Mucosa of stomach (tissue), 1 donor: Measurements from ENCODE around the gene SAXO2.
"Not testable (repeated sequence)": the region's sequence is repeated elsewhere in the genome, so short reads cannot be mapped to it uniquely, and the experiment has no call there.

Source experiments
- H3K27me3 ChIP-seq: one replicate; pipeline ENCODE4 v1.7.0; 2013; ENCODE audit warnings: mild to moderate bottlenecking, low read length; ENCODE audit not compliant: control insufficient read depth, insufficient read depth
- H3K36me3 ChIP-seq: one replicate; pipeline ENCODE4 v1.7.0; 2013; ENCODE audit warnings: low read length; ENCODE audit not compliant: control insufficient read depth, insufficient read depth
- H3K4me1 ChIP-seq: one replicate; pipeline ENCODE4 v1.7.0; 2013; ENCODE audit warnings: mild to moderate bottlenecking, low read length; ENCODE audit not compliant: control insufficient read depth, insufficient read depth
- H3K4me3 ChIP-seq: one replicate; pipeline ENCODE4 v1.7.0; 2013; ENCODE audit warnings: low read length
- H3K9ac ChIP-seq: one replicate; pipeline ENCODE4 v1.7.0; 2013; ENCODE audit warnings: mild to moderate bottlenecking, low read length, moderate library complexity
- H3K9me3 ChIP-seq: one replicate; pipeline ENCODE4 v1.7.0; 2013; ENCODE audit warnings: mild to moderate bottlenecking, low read length, moderate library complexity; ENCODE audit not compliant: control insufficient read depth
- donor health status: Pancreatic carcinoma.

SAXO2 gene

DNA sequence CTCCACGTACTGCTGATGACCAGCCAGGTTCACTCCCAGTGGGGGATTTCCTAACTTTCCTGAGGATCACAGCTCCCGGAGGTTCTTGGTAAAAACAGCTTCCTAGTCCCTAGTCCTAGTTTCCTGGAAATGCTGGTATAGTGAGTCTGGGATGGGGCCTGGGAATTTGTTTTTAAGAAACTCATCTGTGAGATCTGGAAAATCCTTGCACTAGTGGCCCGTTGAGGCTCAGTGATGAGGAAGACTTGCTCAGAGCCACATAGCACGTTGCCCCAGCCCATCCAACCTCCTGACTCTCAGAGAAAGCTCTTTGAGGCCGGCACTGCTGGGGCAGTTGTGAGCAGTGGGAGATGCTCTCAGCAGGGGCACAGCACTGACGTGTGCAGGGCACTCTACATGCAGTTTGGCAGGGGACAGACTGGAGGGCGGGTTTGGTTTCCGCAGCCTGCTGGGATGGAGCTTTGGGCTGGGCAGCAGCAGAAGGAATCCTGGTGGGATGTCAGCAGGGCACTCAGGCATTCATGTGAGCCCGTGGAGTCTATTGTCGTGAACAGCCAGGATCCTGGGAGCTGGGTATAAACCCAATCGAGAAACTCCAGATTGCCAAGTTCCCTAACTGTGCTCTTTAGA lies 31.6 kb downstream of the SAXO2 start:
- H3K4me3 ChIP-seq, result no peak overlapping the region
- H3K4me1 ChIP-seq, result no peaks in the 10 kb centered on the region
- no peaks in the 10 kb centered on the region for H3K27me3 ChIP-seq
- H3K9me3 ChIP-seq, result no peaks in the 10 kb centered on the region
- H3K36me3 ChIP-seq, result no peaks in the 10 kb centered on the region
- no peak overlapping the region for H3K9ac ChIP-seq

DNA sequence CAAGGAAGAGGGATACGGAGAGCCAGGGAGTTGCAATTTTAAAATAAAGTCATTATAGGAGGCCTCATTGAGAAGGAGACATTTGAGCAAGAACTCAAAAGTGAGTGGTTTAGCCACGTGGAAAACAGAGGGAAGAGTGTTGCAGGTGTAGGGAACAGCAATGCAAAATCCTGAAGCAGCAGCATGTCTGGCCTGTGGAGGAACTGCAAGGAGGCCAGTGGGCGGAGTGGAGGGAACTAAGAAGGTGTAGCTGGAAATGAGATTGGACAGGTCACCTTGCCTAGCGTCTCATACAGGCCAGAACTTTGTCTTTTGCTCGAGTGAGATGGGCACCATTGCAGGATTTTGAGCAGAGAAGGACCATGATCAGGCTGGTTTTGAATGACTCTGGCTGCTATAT lies 34.9 kb downstream of the SAXO2 start:
- H3K36me3 ChIP-seq, result no peaks in the 10 kb centered on the region
- no peaks in the 10 kb centered on the region for H3K4me1 ChIP-seq
- no peaks in the 10 kb centered on the region for H3K9me3 ChIP-seq
- H3K4me3 ChIP-seq, result no peak overlapping the region
- no peaks in the 10 kb centered on the region for H3K27me3 ChIP-seq
- no peak overlapping the region for H3K9ac ChIP-seq

DNA sequence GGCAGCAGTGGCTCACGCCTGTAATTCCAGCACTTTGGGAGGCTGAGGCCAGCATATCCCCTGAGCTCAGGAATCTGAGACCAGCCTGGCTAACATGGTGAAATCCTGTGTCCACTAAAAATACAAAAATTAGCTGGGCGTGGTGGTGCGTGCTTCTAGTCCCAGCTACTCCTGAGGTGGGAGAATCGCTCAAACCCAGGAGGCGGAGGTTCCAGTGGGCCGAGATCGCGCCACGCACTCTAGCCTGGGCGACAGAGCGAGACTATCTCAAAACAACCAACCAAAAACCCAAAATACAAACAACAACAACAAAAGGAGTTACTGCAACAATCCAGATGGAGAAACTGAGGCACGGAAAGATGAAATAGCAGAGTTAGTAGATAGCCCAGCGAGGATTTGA lies 35.4 kb downstream of the SAXO2 start:
- no peaks in the 10 kb centered on the region for H3K9me3 ChIP-seq
- H3K4me3 ChIP-seq, result no peak overlapping the region
- no peaks in the 10 kb centered on the region for H3K36me3 ChIP-seq
- H3K27me3 ChIP-seq, result no peaks in the 10 kb centered on the region
- H3K9ac ChIP-seq, result no peak overlapping the region
- no peaks in the 10 kb centered on the region for H3K4me1 ChIP-seq

DNA sequence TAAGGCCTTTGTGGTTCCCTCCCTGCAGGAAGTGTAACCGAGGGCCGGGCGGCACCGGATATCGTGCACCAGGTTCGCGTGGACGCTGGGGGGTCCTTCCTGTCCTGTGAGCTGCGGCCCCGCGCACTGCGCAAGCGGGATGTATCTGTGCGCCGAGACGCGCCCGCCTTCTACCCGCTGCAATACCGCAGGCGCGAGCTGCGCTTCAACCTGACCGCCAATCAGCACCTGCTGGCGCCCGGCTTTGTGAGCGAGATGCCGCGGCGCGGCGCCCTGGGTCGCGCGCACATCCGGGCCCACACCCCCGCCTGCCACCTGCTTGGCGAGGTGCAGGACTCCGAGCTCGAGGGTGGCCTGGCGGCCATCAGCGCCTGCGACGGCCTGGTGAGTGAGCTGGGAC lies 35.9 kb downstream of the SAXO2 start:
- Histone ChIP-seq H3K4me1 (no peaks in the 10 kb centered on the region), H3K9me3 (no peaks in the 10 kb centered on the region), H3K36me3 (no peaks in the 10 kb centered on the region), H3K9ac (no peak overlapping the region), H3K4me3 (no peak overlapping the region), H3K27me3 (no peaks in the 10 kb centered on the region)

DNA sequence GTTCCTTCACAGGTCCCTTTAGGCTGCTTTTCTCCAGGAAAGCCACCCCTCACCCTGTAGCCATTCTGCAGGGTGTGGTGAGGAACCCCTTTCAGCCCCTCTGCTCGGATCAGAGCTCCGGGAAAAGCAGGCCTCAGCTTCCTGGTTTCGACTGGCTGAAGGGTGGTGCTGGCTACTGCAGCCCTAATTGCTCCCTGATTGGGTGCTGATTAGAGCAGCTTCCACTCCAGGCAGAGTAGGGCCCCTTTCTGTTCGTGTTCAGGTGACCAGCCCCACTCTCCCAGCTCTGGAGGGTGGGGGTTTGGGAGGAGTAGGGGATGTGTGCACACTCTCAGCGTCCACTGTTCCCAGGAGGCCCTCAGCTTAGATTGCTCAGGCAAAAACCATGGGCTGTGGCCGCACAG lies 36.9 kb downstream of the SAXO2 start:
- not testable (repeated sequence) for H3K9ac ChIP-seq, H3K4me3 ChIP-seq, H3K4me1 ChIP-seq, H3K27me3 ChIP-seq, H3K9me3 ChIP-seq, H3K36me3 ChIP-seq

DNA sequence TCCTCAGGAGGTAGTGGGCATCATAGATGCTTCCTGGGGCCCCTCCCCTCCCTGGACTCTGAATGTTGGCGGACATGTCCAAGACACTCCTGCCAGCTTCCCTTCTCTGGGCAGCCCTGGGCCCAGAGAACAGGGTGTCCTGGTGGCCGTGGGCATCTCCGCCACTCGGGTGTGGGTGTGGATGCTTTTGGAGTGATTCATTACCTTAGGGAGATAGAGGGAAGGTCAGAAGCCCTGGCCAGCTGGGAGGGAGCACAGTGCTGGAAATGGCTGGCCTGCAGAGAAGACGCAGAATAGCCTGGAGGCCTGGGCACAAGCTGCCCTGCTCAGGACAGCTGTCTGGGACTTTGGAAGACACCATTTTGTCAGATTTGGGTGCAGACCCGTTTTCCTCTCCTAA lies 37.7 kb downstream of the SAXO2 start:
- H3K36me3 ChIP-seq, H3K9ac ChIP-seq, H3K4me1 ChIP-seq, H3K9me3 ChIP-seq, H3K27me3 ChIP-seq, H3K4me3 ChIP-seq: not testable (repeated sequence)

DNA sequence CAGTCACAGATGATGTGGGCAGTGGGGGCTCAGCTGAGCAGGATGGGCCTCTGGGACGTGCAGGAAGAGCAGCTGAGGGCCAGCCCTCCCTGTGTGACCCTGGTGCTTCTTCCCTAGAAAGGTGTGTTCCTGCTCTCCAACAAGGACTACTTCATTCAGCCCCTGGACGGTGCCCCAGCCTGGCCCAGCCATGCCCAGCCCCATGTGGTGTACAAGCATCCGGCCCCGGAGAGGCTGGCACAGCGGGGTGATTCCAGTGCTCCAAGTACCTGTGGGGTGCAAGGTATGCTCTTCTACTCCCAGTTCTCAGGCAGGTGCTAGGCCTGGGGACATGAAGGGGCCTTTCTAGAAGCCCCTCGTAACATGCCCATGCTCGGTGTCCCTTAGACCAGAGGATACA lies 38.3 kb downstream of the SAXO2 start:
- Histone ChIP-seq H3K9ac (no peak overlapping the region), H3K27me3 (no peaks in the 10 kb centered on the region), H3K4me3 (no peak overlapping the region), H3K9me3 (no peaks in the 10 kb centered on the region), H3K36me3 (no peaks in the 10 kb centered on the region), H3K4me1 (no peaks in the 10 kb centered on the region)

DNA sequence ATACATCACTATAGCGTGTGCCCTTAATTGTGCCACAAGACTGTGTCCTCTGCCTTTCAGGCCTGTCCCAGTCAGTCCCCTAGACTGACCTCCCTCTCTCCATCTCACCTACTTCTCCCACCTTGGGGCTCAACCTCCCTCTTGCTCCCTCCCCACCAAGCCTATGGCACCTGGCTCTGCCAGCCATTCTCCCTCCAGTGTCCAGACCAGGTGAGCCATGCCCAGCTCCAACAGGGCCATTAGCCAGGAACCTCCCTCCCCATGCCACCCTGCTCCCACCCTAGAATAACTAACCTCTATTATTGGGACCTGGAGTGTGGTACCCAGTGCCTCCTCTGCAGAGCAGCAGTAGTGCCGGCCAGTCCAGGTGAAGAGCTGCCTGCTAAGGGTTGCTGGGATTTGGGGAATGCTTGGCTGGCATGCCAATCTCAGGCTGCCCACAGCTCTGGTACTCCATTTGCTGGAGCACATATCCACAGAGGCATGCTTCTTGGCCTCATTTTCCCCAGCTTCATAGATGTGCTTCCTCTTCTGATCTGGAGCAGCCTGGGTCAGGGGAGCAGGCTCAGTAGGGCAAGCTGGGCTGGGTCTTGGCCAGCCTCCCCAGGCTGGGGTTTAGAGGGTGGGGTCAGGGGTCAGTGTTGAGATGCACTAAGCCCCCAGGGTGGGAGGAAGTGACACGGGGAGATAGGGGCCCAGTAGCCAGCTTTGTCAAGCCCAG lies 38.8 kb downstream of the SAXO2 start:
- Histone ChIP-seq H3K4me1 (no peaks in the 10 kb centered on the region), H3K9me3 (no peaks in the 10 kb centered on the region), H3K27me3 (no peaks in the 10 kb centered on the region), H3K9ac (no peak overlapping the region), H3K36me3 (no peaks in the 10 kb centered on the region), H3K4me3 (no peak overlapping the region)

DNA sequence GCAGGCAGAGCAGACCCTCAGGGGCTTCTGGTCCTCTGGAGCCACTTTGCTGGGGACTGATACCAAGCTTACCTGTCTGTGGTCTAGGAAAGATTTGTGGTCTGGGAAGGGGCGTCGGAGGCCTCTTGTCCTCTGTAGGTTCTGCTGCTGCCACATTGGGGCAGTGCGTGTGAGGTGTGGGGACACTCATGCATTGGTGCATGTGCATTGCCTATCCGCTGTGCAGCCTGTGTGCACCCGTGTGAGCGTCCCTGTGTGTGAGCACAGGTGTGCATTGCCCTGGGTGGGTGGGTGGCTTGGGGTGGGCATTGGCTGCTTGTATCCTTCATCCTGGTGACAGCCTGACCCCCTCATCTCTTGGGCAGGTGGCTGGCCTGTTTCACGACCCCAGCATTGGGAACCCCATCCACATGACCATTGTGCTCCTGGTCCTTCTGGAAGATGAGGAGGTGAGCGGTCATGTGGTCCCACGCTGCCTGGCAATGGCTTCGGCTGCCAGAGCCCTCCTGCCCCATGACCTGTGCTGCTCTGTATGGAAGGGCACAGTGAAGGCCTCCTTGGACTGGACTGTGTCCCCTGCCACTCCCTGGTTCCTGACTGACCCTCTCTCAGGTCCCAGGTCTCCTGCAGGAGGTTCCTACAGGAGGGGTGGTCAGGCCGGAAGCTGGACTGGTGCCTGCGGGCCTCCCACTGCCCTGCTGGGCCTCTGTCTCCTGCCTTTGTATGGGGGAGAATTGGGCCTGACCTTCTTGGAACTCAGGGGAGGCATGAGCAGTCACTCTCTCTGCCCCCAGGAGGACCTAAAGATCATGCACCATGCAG lies 41.5 kb downstream of the SAXO2 start:
- no peaks in the 10 kb centered on the region for H3K27me3 ChIP-seq
- no peaks in the 10 kb centered on the region for H3K4me1 ChIP-seq
- no peaks in the 10 kb centered on the region for H3K9me3 ChIP-seq
- no peak overlapping the region for H3K4me3 ChIP-seq
- no peaks in the 10 kb centered on the region for H3K36me3 ChIP-seq
- H3K9ac ChIP-seq, result no peak overlapping the region

DNA sequence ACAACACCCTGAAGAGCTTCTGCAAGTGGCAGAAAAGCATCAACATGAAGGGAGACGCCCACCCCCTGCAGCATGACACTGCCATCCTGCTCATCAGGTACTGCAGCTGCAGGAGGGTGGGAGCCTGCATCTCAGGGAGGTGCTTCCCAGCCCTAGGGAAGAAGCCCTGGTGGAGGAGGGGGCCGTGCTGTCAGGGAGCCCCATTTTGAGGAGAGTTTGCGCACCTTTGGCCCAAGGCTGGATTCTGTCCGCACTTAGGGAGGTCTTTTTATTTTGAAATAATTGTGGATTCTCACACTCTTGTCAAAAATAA lies 42.1 kb downstream of the SAXO2 start:
- Histone ChIP-seq H3K36me3 (no peaks in the 10 kb centered on the region), H3K9ac (no peak overlapping the region), H3K4me3 (no peak overlapping the region), H3K4me1 (no peaks in the 10 kb centered on the region), H3K9me3 (no peaks in the 10 kb centered on the region), H3K27me3 (no peaks in the 10 kb centered on the region)

DNA sequence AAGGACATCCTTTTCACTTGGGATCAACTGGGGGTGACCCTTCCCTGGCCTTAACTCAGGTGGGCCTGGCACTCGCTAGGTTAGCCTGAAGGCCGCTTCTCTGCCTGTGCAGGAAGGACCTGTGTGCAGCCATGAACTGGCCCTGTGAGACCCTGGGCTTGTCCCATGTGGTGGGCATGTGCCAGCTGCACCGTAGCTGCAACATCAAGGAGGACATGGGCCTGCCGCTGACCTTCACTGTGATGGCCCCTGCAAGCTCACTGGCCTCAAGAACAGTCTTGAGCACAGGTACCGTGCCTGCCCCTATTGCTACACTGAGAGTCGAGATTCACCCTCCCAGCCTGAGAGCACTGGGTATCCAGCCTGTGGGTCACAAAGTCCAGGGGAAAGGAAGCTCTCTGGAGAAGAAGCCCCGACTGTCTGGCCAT lies 43.0 kb downstream of the SAXO2 start:
- H3K9ac ChIP-seq, result no peak overlapping the region
- H3K4me3 ChIP-seq, result no peak overlapping the region
- H3K4me1 ChIP-seq, result no peaks in the 10 kb centered on the region
- no peaks in the 10 kb centered on the region for H3K9me3 ChIP-seq
- H3K27me3 ChIP-seq, result no peaks in the 10 kb centered on the region
- H3K36me3 ChIP-seq, result no peaks in the 10 kb centered on the region
